HepG2 (cell line): ENCODE results near the gene RNF213. TPM values are rescaled to one million over a fixed set of nuclear protein-coding genes. Genes with fewer than 3 reads are reported as not detected.

Experiments used
- ARNTL ChIP-seq: sonication (generic); formaldehyde crosslinking; IDR thresholded peaks from 2 replicates; pipeline ENCODE4 v1.4.0; 2020; ENCODE audit warnings: mild to moderate bottlenecking, missing genetic modification reagents
- ATF6 ChIP-seq: sonication (generic); formaldehyde crosslinking; conservative IDR thresholded peaks from 2 replicates; pipeline ENCODE4 v1.4.0; 2020; ENCODE audit warnings: missing genetic modification reagents
- EEA1 ChIP-seq: sonication (generic); formaldehyde crosslinking; IDR thresholded peaks from 2 replicates; pipeline ENCODE4 v1.5.1; 2020; ENCODE audit warnings: mild to moderate bottlenecking, missing genetic modification reagents, borderline replicate concordance
- KLF13 ChIP-seq: sonication (generic); formaldehyde crosslinking; IDR thresholded peaks from 2 replicates; pipeline ENCODE4 v1.4.0; 2020; ENCODE audit warnings: mild to moderate bottlenecking, missing genetic modification reagents
- MLX ChIP-seq: IDR thresholded peaks from 2 replicates; pipeline ENCODE4 v1.6.1; 2016
- MNT ChIP-seq: fragments of 450-650 bp; IDR thresholded peaks from 2 replicates; pipeline ENCODE4 v1.6.1; 2016
- NCOR1 ChIP-seq: fragments of 200-600 bp; sonication (generic); IDR thresholded peaks from 2 replicates; pipeline ENCODE4 v1.7.0; 2017; ENCODE audit warnings: antibody characterized with exemption, low read length, borderline replicate concordance
- NONO ChIP-seq, 2 experiments: fragments of 450-650 bp in 1 of 2; sonication (generic) in 1 of 2; formaldehyde crosslinking in 1 of 2; IDR thresholded peaks in 1 of 2; conservative IDR thresholded peaks in 1 of 2; 2 replicates each; pipeline versions ENCODE4 v1.6.1 to v1.8.0; 2017 to 2022; ENCODE audit warnings: mild to moderate bottlenecking in 1 of 2, missing genetic modification reagents in 1 of 2, moderate library complexity in 1 of 2
- NR0B2 ChIP-seq: sonication (generic); formaldehyde crosslinking; IDR thresholded peaks from 2 replicates; pipeline ENCODE4 v1.4.0; 2020; ENCODE audit warnings: mild to moderate bottlenecking, missing genetic modification reagents
- SIN3B ChIP-seq: fragments of 150-350 bp; IDR thresholded peaks from 2 replicates; pipeline ENCODE4 v1.6.1; 2014; ENCODE audit warnings: low read length
- TFAP4 ChIP-seq: sonication (generic); IDR thresholded peaks from 2 replicates; pipeline ENCODE4 v1.6.1; 2016; ENCODE audit warnings: low read depth, borderline replicate concordance
- THYN1 ChIP-seq: sonication (generic); formaldehyde crosslinking; IDR thresholded peaks from 2 replicates; pipeline ENCODE4 v1.8.1; 2023; ENCODE audit warnings: low read depth, mild to moderate bottlenecking, moderate library complexity, missing genetic modification reagents, borderline replicate concordance
- ZNF230 ChIP-seq: sonication (generic); formaldehyde crosslinking; IDR thresholded peaks from 2 replicates; pipeline ENCODE4 v1.4.0; 2020; ENCODE audit warnings: mild to moderate bottlenecking, missing genetic modification reagents
- ZNF468 ChIP-seq: sonication (generic); formaldehyde crosslinking; IDR thresholded peaks from 2 replicates; pipeline ENCODE4 v1.8.0; 2022; ENCODE audit warnings: mild to moderate bottlenecking, moderate library complexity, missing genetic modification reagents
- ZNF615 ChIP-seq: sonication (generic); formaldehyde crosslinking; IDR thresholded peaks from 2 replicates; pipeline ENCODE4 v1.5.0; 2020; ENCODE audit warnings: mild to moderate bottlenecking, missing genetic modification reagents, borderline replicate concordance
- ZNF710 ChIP-seq: sonication (generic); formaldehyde crosslinking; IDR thresholded peaks from 2 replicates; pipeline ENCODE4 v1.5.0; 2020; ENCODE audit warnings: mild to moderate bottlenecking, missing genetic modification reagents, borderline replicate concordance
- ZNF770 ChIP-seq: sonication (generic); formaldehyde crosslinking; IDR thresholded peaks from 2 replicates; pipeline ENCODE4 v1.5.0; 2020; ENCODE audit warnings: mild to moderate bottlenecking, missing genetic modification reagents
- ZNF775 ChIP-seq: sonication (generic); formaldehyde crosslinking; IDR thresholded peaks from 2 replicates; pipeline ENCODE4 v1.4.0; 2020; ENCODE audit warnings: missing genetic modification reagents, mild to moderate bottlenecking, moderate library complexity, borderline replicate concordance
- polyA plus RNA-seq, 8 experiments: library from polyadenylated mRNA; depleted of rRNA in 3 of 8; stranded (reverse) in 7 of 8; unstranded in 1 of 8; fragments of >200 nt; fragmentation: Illumina TruSeq in 4 of 8; extraction: Trizol in 4 of 8; gene quantifications; 2 replicates each; pipeline versions ENCODE4 v1.2.1 to v1.2.3, GENCODE V29; 2011 to 2016; ENCODE audit warnings: low read depth in 4 of 8, missing spikeins in 1 of 8, mixed read lengths in 1 of 8; ENCODE audit not compliant: insufficient read depth in 1 of 8
- total RNA-seq, 5 experiments: library from RNA; depleted of rRNA; stranded (reverse); fragments of >200 nt; fragmentation: Illumina TruSeq; extraction: Trizol; gene quantifications; 2 replicates each; pipeline ENCODE4 v1.2.3, GENCODE V29; 2016; ENCODE audit warnings: low read depth in 1 of 5

RNF213 gene
- total and polyA plus RNA-seq, 2 of the 13 experiments (the other 11 are each of a cell fraction or from before 2014, with no cell fraction given) = 38.6 to 38.7 TPM

- TF ChIP-seq NONO (IDR thresholded peaks at IDR 0.05) = no peak
- peak; percentile 60; the same call in 1 of the 2 replicates for TF ChIP-seq NONO (CRISPR knock-in tag; conservative IDR thresholded peaks at IDR 0.05)
- TF ChIP-seq MNT = no peak
- TF ChIP-seq ATF6 = no peak
- no peak for TF ChIP-seq ZNF468
- no peak for TF ChIP-seq THYN1 (CRISPR knock-in tag)
- peak; percentile 71; the same call in 1 of the 2 replicates for TF ChIP-seq EEA1 (CRISPR knock-in tag)
- TF ChIP-seq TFAP4 = peak; percentile 43; the same call in 1 of the 2 replicates
- TF ChIP-seq ZNF710 (CRISPR knock-in tag) = no peak
- TF ChIP-seq NCOR1 = no peak
- peak; percentile 61; the same call in 1 of the 2 replicates for TF ChIP-seq KLF13 (CRISPR knock-in tag)
- TF ChIP-seq MLX (CRISPR knock-in tag) = no peak
- TF ChIP-seq ZNF615 = no peak
- no peak for TF ChIP-seq ZNF775 (CRISPR knock-in tag)
- TF ChIP-seq ZNF770 (CRISPR knock-in tag) = 0 out of 2 replicates have a peak, but pooled peaks have one; percentile 34
- no peak for TF ChIP-seq SIN3B
- TF ChIP-seq NR0B2 (CRISPR knock-in tag) = peak; percentile 57; the same call in 1 of the 2 replicates
- TF ChIP-seq ARNTL (CRISPR knock-in tag) = peak; percentile 63
- peak; percentile 92 for TF ChIP-seq ZNF230 (CRISPR knock-in tag)
These were observed 40.5 kb upstream of the RNF213 start, which contains the start of the genes SGSH and SLC26A11 (continued) for GRCh38 chr17:80220054-80220735.
